ENCODE results near the gene APPL2. TPM values are rescaled to one million over a fixed set of nuclear protein-coding genes. Genes with fewer than 3 reads are reported as not detected.
"Not testable (repeated sequence)": the region's sequence is repeated elsewhere in the genome, so short reads cannot be mapped to it uniquely, and the experiment has no call there.

Gene APPL2
- total RNA-seq, 6 experiments from 2014 or later, result 10.2 to 23.2 (median 16.5) TPM

DNA sequence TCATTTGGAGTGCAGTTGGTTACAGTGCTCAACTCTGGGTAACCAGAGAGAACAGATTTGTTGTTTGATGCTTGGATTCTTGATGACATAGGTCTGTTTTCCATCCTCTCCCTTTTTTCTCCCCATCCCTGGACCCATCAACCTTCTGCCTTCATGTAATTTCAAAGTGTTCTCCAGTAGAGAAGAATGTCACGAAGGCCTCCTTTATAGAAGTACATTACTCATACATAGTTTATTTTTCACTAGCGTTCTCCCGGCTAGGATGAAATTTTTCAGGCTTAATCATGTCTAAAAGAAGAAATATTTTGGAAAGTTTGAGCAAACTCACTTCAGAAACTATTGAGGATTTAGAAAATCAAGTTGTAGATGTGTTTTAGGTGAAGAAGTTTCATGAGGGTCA, 20.9 kb upstream of the APPL2 start:
- ATAC-seq (no peak), DNase-seq (no peak)
- intact Hi-C loops (cut with DNase I), result no loop called here
- H3K9me3 ChIP-seq, result no peaks in the 10 kb centered on the region
- H3K27me3 ChIP-seq, result no peaks in the 10 kb centered on the region
- H3K4me1 ChIP-seq, result no peaks in the 10 kb centered on the region
- no peak overlapping the region for H3K4me3 ChIP-seq
- 92% methylated on average over 3 of the region's 3 CpGs for WGBS (ENCODE audit: insufficient coverage, low coverage, low lambda C conversion rate, missing lambda C conversion rate)
- H3K27ac ChIP-seq, result no peak overlapping the region
- no peak for TF ChIP-seq POLR2A (IDR thresholded peaks at IDR 0.05)
- H3K36me3 ChIP-seq, result no peaks in the 10 kb centered on the region

DNA sequence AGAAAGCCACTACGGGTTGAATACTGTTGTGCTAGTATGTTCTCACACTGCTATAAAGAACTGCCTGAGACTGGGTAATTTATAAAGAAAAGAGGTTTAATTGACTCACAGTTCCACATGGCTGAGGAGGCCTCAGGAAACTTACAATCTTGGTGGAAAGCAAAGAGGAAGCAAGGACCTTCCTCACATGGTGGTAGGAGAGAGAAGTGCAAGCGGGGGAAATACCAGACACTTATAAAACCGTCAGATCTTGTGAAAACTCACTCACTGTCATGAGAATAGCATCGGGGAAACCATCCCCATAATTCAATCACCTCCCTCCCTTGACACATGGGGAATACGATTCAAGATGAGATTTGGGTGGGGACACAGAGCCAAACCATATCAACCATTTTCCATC, 20.5 kb upstream of the APPL2 start:
- WGBS (ENCODE audit: insufficient coverage, low coverage, low lambda C conversion rate, missing lambda C conversion rate), result 68% methylated on average over 4 of the region's 5 CpGs
- not testable (repeated sequence) for H3K27me3 ChIP-seq, ATAC-seq

DNA sequence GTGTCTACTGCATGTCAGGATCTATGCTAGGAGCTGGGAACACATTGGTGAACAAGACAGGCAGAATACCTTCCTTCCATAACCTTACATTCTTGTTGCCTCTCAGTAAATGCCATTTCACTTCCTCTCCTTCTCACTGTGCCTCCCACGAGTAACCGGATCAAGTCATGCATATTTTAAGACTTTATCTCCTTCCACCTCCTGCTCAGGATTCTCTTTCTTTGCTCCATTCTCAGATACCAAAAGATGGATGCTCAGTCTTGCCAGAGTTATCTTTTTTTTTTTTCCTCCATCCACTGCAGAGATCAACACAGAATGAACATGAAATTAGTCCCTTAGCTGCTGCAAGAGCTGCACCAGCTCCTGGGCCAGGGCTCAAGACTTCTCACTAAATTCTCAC, 20.0 kb upstream of the APPL2 start:
- TF ChIP-seq POLR2A (IDR thresholded peaks at IDR 0.05), result no peak
- TF ChIP-seq, protein P1, sequence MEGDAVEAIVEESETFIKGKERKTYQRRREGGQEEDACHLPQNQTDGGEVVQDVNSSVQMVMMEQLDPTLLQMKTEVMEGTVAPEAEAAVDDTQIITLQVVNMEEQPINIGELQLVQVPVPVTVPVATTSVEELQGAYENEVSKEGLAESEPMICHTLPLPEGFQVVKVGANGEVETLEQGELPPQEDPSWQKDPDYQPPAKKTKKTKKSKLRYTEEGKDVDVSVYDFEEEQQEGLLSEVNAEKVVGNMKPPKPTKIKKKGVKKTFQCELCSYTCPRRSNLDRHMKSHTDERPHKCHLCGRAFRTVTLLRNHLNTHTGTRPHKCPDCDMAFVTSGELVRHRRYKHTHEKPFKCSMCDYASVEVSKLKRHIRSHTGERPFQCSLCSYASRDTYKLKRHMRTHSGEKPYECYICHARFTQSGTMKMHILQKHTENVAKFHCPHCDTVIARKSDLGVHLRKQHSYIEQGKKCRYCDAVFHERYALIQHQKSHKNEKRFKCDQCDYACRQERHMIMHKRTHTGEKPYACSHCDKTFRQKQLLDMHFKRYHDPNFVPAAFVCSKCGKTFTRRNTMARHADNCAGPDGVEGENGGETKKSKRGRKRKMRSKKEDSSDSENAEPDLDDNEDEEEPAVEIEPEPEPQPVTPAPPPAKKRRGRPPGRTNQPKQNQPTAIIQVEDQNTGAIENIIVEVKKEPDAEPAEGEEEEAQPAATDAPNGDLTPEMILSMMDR (IDR thresholded peaks at IDR 0.05), result no peak
- H3K27ac ChIP-seq, result no peak overlapping the region
- 43% methylated on average over 2 of the region's 2 CpGs for WGBS (ENCODE audit: insufficient coverage, low coverage, low lambda C conversion rate, missing lambda C conversion rate)
- H3K4me3 ChIP-seq, result no peak overlapping the region
- H3K4me1 ChIP-seq, result no peaks in the 10 kb centered on the region
- DNase-seq (no peak), ATAC-seq (no peak)
- no peaks in the 10 kb centered on the region for H3K36me3 ChIP-seq
- intact Hi-C loops (cut with DNase I), result no loop called here
- no peaks in the 10 kb centered on the region for H3K9me3 ChIP-seq
- no peaks in the 10 kb centered on the region for H3K27me3 ChIP-seq

More for the DNA sequence above, 20.5 kb upstream of the APPL2 start:
- H3K4me3 ChIP-seq; H3K9me3 ChIP-seq; H3K27ac ChIP-seq; H3K4me1 ChIP-seq; intact Hi-C loops (cut with DNase I); H3K36me3 ChIP-seq; DNase-seq: not testable (repeated sequence)

DNA sequence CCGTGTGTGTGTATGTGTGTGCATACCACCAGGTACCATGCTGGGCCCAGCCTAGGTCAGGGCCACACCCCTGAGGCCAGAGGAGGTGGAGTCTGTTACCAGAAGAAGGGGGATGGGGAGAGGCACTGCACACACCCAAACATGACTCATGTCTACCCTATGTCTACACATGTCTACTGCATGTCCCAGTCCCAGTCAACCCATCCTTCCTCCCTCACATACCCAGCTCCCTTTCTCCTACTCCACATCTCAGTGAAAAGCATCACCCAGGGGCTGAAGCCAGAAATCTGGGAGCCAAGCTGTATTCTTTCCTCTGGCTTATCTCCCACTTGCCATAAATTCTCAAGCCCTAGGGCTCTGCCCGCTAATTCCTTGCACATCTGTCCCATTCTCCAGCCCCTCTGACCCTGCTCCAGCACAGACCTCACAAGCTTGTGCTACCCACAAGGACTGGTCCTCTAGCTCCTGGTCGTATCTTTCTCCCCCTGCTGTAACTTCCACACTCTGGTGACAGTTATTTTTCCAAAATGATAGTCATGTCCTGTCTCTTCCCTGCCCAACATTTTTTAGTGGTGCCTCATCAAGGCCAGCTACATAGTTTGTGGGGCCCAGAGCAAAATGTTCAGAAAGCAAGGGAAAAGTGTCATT, 18.0 kb upstream of the APPL2 start:
- H3K27ac ChIP-seq, result no peak overlapping the region
- H3K4me3 ChIP-seq, result no peak overlapping the region
- DNase-seq, result no peak
- H3K9me3 ChIP-seq, result no peaks in the 10 kb centered on the region
- no peaks in the 10 kb centered on the region for H3K4me1 ChIP-seq
- WGBS (ENCODE audit: insufficient coverage, low coverage, low lambda C conversion rate, missing lambda C conversion rate), result 74% methylated on average over 3 of the region's 3 CpGs
- TF ChIP-seq, protein P1 (IDR thresholded peaks at IDR 0.05), result no peak
- no peak for TF ChIP-seq POLR2A (IDR thresholded peaks at IDR 0.05)
- intact Hi-C loops (cut with DNase I), result no loop called here
- no peaks in the 10 kb centered on the region for H3K27me3 ChIP-seq
- peak in 2 of 4 donors; percentile 32 to 33 for ATAC-seq
- H3K36me3 ChIP-seq, result no peaks in the 10 kb centered on the region

DNA sequence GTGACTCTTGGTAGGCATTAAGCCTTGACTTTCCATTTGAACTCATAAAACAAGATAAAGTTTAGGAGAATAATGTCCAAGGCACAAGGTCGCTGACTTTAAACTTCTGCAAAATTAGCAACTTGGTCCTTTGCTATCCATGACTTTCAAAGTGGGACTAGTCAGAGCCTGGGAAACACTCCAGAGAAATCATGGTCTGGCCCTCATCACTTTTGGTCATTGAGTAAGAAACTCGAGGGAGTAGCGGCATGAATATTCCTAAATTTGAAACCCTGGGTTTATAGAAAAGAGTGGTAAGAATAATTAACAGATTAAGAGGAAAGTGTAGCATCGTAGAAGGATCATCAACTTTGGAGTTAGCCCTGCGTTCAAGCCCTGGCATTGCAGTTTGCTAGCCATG, 16.9 kb upstream of the APPL2 start:
- H3K4me3 ChIP-seq, result no peak overlapping the region
- H3K4me1 ChIP-seq, result no peaks in the 10 kb centered on the region
- no peaks in the 10 kb centered on the region for H3K36me3 ChIP-seq
- ATAC-seq, result no peak
- intact Hi-C loops (cut with DNase I), result no loop called here
- WGBS (ENCODE audit: insufficient coverage, low coverage, low lambda C conversion rate, missing lambda C conversion rate), result 78% methylated on average over 5 of the region's 5 CpGs
- DNase-seq, result no peak
- H3K27ac ChIP-seq, result no peak overlapping the region
- H3K9me3 ChIP-seq, result no peaks in the 10 kb centered on the region
- no peaks in the 10 kb centered on the region for H3K27me3 ChIP-seq
- TF ChIP-seq POLR2A (IDR thresholded peaks at IDR 0.05), result no peak
- TF ChIP-seq, protein P1 (IDR thresholded peaks at IDR 0.05), result no peak

DNA sequence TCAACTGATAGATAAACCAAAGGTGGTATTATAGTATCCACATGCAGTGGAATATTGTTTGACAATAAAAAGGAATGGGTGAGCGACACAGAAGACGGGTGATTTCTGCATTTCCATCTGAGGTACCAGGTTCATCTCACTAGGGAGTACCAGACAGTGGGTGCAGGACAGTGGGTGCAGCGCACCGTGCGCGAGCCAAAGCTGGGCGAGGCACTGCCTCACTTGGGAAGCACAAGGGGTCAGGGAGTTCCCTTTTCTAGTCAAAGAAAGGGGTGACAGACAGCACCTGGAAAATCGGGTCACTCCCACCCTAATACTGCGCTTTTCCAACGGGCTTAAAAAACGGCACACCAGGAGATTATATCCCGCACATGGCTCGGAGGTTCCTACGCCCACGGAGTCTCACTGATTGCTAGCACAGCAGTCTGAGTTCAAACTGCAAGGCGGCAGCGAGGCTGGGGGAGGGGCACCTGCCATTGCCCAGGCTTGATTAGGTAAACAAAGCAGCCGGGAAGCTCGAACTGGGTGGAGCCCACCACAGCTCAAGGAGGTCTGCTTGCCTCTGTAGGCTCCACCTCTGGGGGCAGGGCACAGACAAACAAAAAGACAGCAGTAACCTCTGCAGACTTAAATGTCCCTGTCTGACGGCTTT, 9.9 kb upstream of the APPL2 start:
- H3K9me3 ChIP-seq; H3K36me3 ChIP-seq; H3K27ac ChIP-seq; DNase-seq; H3K4me3 ChIP-seq; H3K27me3 ChIP-seq; H3K4me1 ChIP-seq; ATAC-seq; intact Hi-C loops (cut with DNase I): not testable (repeated sequence)
- WGBS (ENCODE audit: insufficient coverage, low coverage, low lambda C conversion rate, missing lambda C conversion rate), result 89% methylated on average over 8 of the region's 20 CpGs

Data from right lobe of liver (tissue), 6 donors.